ENCODE measurements around the gene NPHP4.

DNA sequence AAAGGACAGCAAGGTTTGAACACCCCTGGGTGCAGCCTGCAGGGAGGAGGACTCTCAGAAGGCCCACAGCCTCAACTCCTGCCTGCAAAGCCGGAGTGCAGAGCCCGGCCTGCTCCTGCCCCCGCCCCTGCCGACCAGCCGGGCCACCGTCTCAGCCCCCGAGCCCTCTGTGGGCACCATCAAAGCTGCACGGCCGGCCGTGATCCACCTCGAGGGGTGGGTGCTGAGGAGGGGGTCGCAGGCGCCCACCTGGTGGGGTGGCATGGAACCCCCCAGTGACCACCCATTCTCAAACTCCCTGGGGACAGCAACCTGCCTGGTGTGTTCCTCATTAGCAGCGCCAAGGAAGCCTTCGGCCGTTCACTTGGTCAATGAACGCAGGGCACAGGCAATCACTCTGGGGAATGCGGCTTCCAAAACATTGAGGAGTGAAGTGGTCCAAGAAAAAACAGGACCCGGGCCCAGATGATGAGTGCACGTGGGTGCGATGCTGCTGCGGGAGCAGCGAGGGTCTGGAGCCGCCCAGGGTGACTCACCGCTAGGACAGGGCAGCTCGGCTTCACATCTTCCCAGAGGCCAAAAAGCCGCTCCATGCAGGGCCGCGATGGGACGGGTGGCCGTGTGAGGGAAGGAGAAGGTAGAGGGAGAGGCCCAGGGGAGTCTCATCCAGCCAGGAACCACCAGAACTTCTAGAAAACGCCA is 157.6 kb downstream of the NPHP4 start:
- TF ChIP-seq SUZ12 (IDR thresholded peaks at IDR 0.05; ENCODE audit: extremely low read depth, insufficient read depth, insufficient read length) = no peak
- TF ChIP-seq ZNF274 (IDR thresholded peaks at IDR 0.05; ENCODE audit: low read depth, low read length) = no peak
